GM21717 (cell line): ENCODE measurements around the gene FAM89A.
"Not testable (repeated sequence)": the region's sequence is repeated elsewhere in the genome, so short reads cannot be mapped to it uniquely, and the experiment has no call there.

Source experiments
- ATAC-seq: cut with Tn5 transposase; IDR thresholded peaks from one replicate; pipeline ENCODE4 v1.9.1; 2021; ENCODE audit warnings: mild to moderate bottlenecking, moderate library complexity; ENCODE audit not compliant: unreplicated experiment

FAM89A gene

GRCh38 chr1:231036416-231036815, 3.6 kb downstream of the FAM89A start:
- ATAC-seq, result no peak

- ATAC-seq, result no peak
These were observed 4.3 kb downstream of the FAM89A start for GRCh38 chr1:231035799-231036198.

- ATAC-seq, result no peak
These were observed 7.1 kb downstream of the FAM89A start for GRCh38 chr1:231032963-231033362.

GRCh38 chr1:231029841-231030240, 10.2 kb downstream of the FAM89A start:
- no peak for ATAC-seq

- not testable (repeated sequence) for ATAC-seq
These were observed 10.8 kb downstream of the FAM89A start for GRCh38 chr1:231029247-231029646.

GRCh38 chr1:231028682-231029081, 11.4 kb downstream of the FAM89A start:
- no peak for ATAC-seq

- no peak for ATAC-seq
These were observed 12.1 kb downstream of the FAM89A start for GRCh38 chr1:231027971-231028370.

GRCh38 chr1:231027136-231027925, 12.7 kb downstream of the FAM89A start:
- no peak for ATAC-seq

GRCh38 chr1:231026576-231026975, 13.5 kb downstream of the FAM89A start:
- no peak for ATAC-seq

- ATAC-seq, result no peak
These were observed 16.9 kb downstream of the FAM89A start for GRCh38 chr1:231023150-231023549.

- ATAC-seq, result not testable (repeated sequence)
These were observed 17.5 kb downstream of the FAM89A start for GRCh38 chr1:231022543-231022942.

GRCh38 chr1:231021540-231022031, 18.5 kb downstream of the FAM89A start:
- no peak for ATAC-seq

- ATAC-seq, result no peak
These were observed 19.2 kb downstream of the FAM89A start for GRCh38 chr1:231020816-231021215.

GRCh38 chr1:231020139-231020601, 19.9 kb downstream of the FAM89A start:
- ATAC-seq, result no peak

- no peak for ATAC-seq
These were observed 20.3 kb downstream of the FAM89A start for GRCh38 chr1:231019711-231020110.

- ATAC-seq, result no peak
These were observed 23.1 kb downstream of the FAM89A start for GRCh38 chr1:231016966-231017365.

- no peak for ATAC-seq
These were observed 23.8 kb downstream of the FAM89A start for GRCh38 chr1:231016234-231016633.

GRCh38 chr1:231013391-231014015, 26.6 kb downstream of the FAM89A start:
- ATAC-seq, result no peak

GRCh38 chr1:231011963-231012362, 28.1 kb downstream of the FAM89A start:
- ATAC-seq, result no peak

- no peak for ATAC-seq
These were observed 28.7 kb downstream of the FAM89A start for GRCh38 chr1:231011360-231011759.

GRCh38 chr1:231007535-231007934, 32.5 kb downstream of the FAM89A start:
- not testable (repeated sequence) for ATAC-seq

GRCh38 chr1:231001892-231002291, 38.2 kb downstream of the FAM89A start:
- ATAC-seq, result no peak
